GM23248 (cell line): ENCODE results near the gene PACS1.

Experiments
- EZH2 ChIP-seq: fragments of 200-600 bp; sonication (generic); IDR thresholded peaks from 2 replicates; pipeline ENCODE4 v1.6.1; 2018; ENCODE audit warnings: antibody characterized with exemption, mild to moderate bottlenecking; ENCODE audit not compliant: insufficient read depth, poor library complexity, severe bottlenecking
- EZH2phosphoT487 ChIP-seq: fragments of 200-600 bp; sonication (generic); IDR thresholded peaks from 2 replicates; pipeline ENCODE4 v1.6.1; 2018; ENCODE audit warnings: antibody characterized with exemption, moderate library complexity, mild to moderate bottlenecking, low read depth; ENCODE audit not compliant: insufficient read depth

GRCh38 chr11:66176650-66177049 lies 106.6 kb downstream of the PACS1 start:
- TF ChIP-seq EZH2phosphoT487 (no peak), EZH2 (no peak)
